ENCODE data around the gene TNFRSF12A.
"Not testable (repeated sequence)": the region's sequence is repeated elsewhere in the genome, so short reads cannot be mapped to it uniquely, and the experiment has no call there.

TNFRSF12A gene

GRCh38 chr16:3045758-3046640 lies 25.8 kb downstream of the TNFRSF12A start, which contains the start of gene MMP25:
Gene MMP25 (plus strand): TSS chr16:3046561. CDS start chr16:3046918, 357 bp downstream.
- TF ChIP-seq, protein P1, sequence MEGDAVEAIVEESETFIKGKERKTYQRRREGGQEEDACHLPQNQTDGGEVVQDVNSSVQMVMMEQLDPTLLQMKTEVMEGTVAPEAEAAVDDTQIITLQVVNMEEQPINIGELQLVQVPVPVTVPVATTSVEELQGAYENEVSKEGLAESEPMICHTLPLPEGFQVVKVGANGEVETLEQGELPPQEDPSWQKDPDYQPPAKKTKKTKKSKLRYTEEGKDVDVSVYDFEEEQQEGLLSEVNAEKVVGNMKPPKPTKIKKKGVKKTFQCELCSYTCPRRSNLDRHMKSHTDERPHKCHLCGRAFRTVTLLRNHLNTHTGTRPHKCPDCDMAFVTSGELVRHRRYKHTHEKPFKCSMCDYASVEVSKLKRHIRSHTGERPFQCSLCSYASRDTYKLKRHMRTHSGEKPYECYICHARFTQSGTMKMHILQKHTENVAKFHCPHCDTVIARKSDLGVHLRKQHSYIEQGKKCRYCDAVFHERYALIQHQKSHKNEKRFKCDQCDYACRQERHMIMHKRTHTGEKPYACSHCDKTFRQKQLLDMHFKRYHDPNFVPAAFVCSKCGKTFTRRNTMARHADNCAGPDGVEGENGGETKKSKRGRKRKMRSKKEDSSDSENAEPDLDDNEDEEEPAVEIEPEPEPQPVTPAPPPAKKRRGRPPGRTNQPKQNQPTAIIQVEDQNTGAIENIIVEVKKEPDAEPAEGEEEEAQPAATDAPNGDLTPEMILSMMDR (IDR thresholded peaks at IDR 0.05; ENCODE audit: low read depth, low read length), result no peak
- DNase-seq (ENCODE audit: extremely low read depth, low read depth), result no peak

DNA sequence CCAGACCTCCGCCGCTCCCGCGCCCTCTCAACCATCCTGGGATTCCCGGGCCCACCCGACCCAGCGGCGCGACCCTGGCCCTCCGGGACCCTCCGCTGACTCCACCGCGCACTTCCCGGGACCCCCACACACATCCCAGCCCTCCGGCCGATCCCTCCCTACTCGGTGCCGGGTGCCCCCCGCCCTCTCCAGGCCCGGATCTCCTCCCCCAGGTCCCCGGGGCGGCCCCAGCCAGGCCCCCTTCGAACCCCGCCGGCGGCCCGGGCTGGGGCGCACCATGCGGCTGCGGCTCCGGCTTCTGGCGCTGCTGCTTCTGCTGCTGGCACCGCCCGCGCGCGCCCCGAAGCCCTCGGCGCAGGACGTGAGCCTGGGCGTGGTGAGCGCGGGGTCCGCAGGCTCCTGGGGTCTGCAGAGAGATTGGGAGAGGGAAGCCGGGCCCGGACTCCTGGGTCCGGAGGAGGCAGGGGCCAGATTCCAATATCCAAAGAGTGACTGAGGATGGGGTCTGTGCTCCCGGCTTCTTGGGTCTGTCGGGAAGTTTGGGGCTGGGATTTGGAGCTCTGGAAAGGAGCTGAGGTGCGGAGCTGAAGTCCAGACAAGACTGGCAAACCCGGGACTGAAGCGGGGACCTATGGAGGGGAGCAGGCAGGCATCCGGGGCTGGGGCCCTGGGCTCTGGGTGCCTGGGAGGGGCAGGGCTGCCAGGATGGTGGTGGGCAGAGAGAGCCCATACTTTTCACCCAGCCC lies 26.6 kb downstream of the TNFRSF12A start:
- no peak for DNase-seq (ENCODE audit: extremely low read depth, low read depth)
- TF ChIP-seq, protein P1 (IDR thresholded peaks at IDR 0.05; ENCODE audit: low read depth, low read length), result no peak

DNA sequence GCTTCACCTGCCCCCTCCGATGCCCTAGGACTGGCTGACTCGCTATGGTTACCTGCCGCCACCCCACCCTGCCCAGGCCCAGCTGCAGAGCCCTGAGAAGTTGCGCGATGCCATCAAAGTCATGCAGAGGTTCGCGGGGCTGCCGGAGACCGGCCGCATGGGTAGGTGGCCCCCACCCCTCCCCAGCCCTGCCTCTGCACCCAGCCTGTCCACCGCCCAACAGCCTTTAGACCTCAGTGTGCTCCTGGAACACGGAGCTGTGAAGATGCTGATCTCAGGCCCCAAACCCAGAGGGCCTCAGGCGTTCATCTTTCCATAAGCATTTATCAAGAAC lies 27.2 kb downstream of the TNFRSF12A start:
- TF ChIP-seq, protein P1 (IDR thresholded peaks at IDR 0.05; ENCODE audit: low read depth, low read length), result no peak
- DNase-seq (ENCODE audit: extremely low read depth, low read depth), result no peak

DNA sequence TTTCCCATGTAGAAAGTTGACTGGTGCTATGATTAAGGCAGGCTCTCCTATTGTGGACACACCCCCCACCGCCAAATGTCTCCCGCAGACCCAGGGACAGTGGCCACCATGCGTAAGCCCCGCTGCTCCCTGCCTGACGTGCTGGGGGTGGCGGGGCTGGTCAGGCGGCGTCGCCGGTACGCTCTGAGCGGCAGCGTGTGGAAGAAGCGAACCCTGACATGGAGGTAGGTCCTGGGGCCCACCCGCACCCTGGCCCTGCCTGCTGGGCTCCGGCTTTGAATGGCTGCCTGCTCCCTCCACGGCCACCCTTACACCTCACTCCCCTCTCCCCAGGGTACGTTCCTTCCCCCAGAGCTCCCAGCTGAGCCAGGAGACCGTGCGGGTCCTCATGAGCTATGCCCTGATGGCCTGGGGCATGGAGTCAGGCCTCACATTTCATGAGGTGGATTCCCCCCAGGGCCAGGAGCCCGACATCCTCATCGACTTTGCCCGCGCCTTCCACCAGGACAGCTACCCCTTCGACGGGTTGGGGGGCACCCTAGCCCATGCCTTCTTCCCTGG lies 29.8 kb downstream of the TNFRSF12A start:
- TF ChIP-seq, protein P1 (IDR thresholded peaks at IDR 0.05; ENCODE audit: low read depth, low read length), result no peak
- DNase-seq (ENCODE audit: extremely low read depth, low read depth), result no peak

DNA sequence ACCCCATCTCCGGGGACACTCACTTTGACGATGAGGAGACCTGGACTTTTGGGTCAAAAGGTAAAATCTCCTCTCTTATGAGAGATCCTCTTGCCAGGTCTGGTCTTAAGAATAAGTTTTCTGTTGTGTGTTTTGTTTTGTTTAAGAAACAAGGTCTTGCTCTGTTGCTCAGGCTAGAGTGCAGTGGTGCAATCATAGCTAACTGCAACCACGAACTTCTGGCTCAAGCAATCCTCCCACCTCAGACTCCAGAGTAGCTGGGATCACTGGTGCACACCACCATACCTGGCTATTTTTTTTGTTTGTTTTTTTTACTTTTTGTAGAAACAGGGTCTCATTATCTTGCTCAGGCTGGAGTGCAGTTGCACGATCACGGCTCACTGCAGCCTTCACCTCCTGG lies 30.3 kb downstream of the TNFRSF12A start:
- TF ChIP-seq, protein P1 (IDR thresholded peaks at IDR 0.05; ENCODE audit: low read depth, low read length), result no peak
- no peak for DNase-seq (ENCODE audit: extremely low read depth, low read depth)

- no peak for DNase-seq (ENCODE audit: extremely low read depth, low read depth)
- TF ChIP-seq, protein P1 (IDR thresholded peaks at IDR 0.05; ENCODE audit: low read depth, low read length), result no peak
Measured at GRCh38 chr16:3051009-3051408, 30.8 kb downstream of the TNFRSF12A start.

GRCh38 chr16:3051494-3051893 lies 31.3 kb downstream of the TNFRSF12A start:
- no peak for DNase-seq (ENCODE audit: extremely low read depth, low read depth)
- TF ChIP-seq, protein P1 (IDR thresholded peaks at IDR 0.05; ENCODE audit: low read depth, low read length), result no peak

DNA sequence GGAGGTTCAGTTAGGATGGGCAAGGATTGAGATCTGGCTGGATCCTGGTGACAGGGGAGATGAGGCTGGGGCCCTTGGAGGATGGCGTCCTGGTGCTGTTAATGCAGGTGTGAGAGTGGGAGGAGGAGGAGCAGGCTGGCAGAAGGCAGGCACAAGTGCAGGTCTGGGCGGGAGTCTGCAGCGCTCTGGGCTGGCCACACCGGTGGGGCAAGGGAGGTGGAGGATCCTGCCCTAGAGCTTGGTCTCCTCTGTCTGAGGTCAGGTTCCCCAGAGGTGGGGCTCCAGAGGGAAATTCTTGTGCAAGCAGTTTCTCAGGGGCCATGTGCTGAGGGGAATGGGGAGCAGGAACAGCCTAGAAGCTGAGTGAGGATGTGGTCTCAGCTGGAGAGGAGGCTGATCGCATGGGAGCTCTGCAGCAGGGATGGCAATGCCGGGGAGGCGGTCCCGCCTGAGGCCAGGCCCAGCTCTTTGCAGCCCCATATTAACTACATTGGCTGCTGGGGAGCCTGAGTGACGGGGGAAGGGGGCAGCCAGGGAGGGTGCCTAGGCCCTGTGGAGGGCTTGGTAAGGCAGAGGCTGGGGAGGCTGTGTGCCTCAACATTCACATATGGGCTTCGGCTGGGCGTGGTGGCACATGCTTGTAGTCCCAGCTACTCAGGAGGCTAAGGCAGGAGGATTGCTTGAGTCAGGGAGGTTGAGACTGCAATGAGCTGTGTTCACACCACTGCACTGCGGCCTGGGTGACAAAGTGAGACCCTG lies 32.6 kb downstream of the TNFRSF12A start:
- DNase-seq (ENCODE audit: extremely low read depth, low read depth), result not testable (repeated sequence)

DNA sequence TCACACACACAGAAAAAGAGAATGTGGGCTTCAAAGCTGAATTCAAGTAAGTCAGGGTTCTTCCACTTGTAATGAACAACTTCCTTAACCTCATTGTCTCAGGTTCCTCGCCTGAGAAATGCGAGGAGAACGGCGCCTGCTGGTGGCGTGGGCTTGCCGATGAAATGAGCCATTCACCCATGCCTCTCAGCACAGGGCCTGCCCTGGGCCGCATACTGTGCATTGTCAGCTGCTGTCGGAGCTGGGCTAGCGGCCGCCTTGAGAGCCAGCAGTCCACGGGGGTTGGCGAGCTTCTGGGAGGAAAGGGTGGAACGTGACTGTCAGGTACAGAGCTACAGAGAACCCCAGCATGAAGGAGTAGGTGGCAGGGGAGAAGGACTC lies 33.2 kb downstream of the TNFRSF12A start:
- not testable (repeated sequence) for DNase-seq (ENCODE audit: extremely low read depth, low read depth)

All from AG09319 (cell line).